Omental fat pad (tissue), 4 donors: ENCODE results near the gene ZNF268. TPM values are rescaled to one million over a fixed set of nuclear protein-coding genes. Genes with fewer than 3 reads are reported as not detected.
"Not testable (repeated sequence)": the region's sequence is repeated elsewhere in the genome, so short reads cannot be mapped to it uniquely, and the experiment has no call there.

ENCODE experiments used
- ATAC-seq: fragments of 150-250 bp; one replicate; pipeline ENCODE4 v1.9.1; 2016; ENCODE audit warnings: mild to moderate bottlenecking, moderate library complexity; ENCODE audit not compliant: low FRiP score
- DNase-seq: peaks from one replicate; pipeline ENCODE4 v3.0.0-alpha.2; 2019; ENCODE audit warnings: low spot score
- CTCF ChIP-seq, 3 donors: fragments of 450-650 bp; IDR thresholded peaks; one replicate each; pipeline ENCODE4 v1.5.1; 2016 to 2017; ENCODE audit warnings: antibody characterized with exemption in 3 of 3, mild to moderate bottlenecking in 3 of 3, moderate library complexity in 2 of 3
- total RNA-seq, 4 donors: library from RNA; depleted of rRNA; stranded (reverse); fragments of >200 nt; gene quantifications; one replicate each; pipeline ENCODE4 v1.1.0, GENCODE V29; 2016

ZNF268 gene
- total RNA-seq, 4 donors from 2014 or later: 10.8 to 20.5 (median 15.0) TPM

GRCh38 chr12:133234971-133235370 lies 53.7 kb downstream of the ZNF268 start:
- DNase-seq: no peak
- no peak for TF ChIP-seq CTCF (IDR thresholded peaks at IDR 0.05)
- ATAC-seq: no peak

- no peak for ATAC-seq
These were observed 54.3 kb downstream of the ZNF268 start, which contains the start of gene ANHX for GRCh38 chr12:133235401-133236112. TSS of gene ANHX (minus strand) at chr12:133235877. CDS start at chr12:133234356, 1,521 bp downstream.

GRCh38 chr12:133236144-133236543 lies 54.8 kb downstream of the ZNF268 start:
- TF ChIP-seq CTCF (IDR thresholded peaks at IDR 0.05): no peak
- no peak for DNase-seq
- no peak for ATAC-seq

More at GRCh38 chr12:133235401-133236112, 54.3 kb downstream of the ZNF268 start, which contains the start of gene ANHX:
- DNase-seq: no peak
- TF ChIP-seq CTCF (IDR thresholded peaks at IDR 0.05): no peak

GRCh38 chr12:133236556-133236955 lies 55.3 kb downstream of the ZNF268 start:
- no peak for TF ChIP-seq CTCF (IDR thresholded peaks at IDR 0.05)
- ATAC-seq: no peak

GRCh38 chr12:133251732-133252131 lies 70.4 kb downstream of the ZNF268 start:
- no peak for ATAC-seq
- no peak for DNase-seq
- TF ChIP-seq CTCF (IDR thresholded peaks at IDR 0.05): no peak

More at GRCh38 chr12:133236556-133236955, 55.3 kb downstream of the ZNF268 start:
- no peak for DNase-seq

GRCh38 chr12:133255833-133256232 lies 74.5 kb downstream of the ZNF268 start:
- ATAC-seq: not testable (repeated sequence)

GRCh38 chr12:133256321-133256720 lies 75.0 kb downstream of the ZNF268 start:
- ATAC-seq (no peak), DNase-seq (no peak)
- TF ChIP-seq CTCF (IDR thresholded peaks at IDR 0.05): no peak

More at GRCh38 chr12:133255833-133256232, 74.5 kb downstream of the ZNF268 start:
- not testable (repeated sequence) for DNase-seq
